Measurements from ENCODE around the gene COX4I2.

The COX4I2 gene

DNA sequence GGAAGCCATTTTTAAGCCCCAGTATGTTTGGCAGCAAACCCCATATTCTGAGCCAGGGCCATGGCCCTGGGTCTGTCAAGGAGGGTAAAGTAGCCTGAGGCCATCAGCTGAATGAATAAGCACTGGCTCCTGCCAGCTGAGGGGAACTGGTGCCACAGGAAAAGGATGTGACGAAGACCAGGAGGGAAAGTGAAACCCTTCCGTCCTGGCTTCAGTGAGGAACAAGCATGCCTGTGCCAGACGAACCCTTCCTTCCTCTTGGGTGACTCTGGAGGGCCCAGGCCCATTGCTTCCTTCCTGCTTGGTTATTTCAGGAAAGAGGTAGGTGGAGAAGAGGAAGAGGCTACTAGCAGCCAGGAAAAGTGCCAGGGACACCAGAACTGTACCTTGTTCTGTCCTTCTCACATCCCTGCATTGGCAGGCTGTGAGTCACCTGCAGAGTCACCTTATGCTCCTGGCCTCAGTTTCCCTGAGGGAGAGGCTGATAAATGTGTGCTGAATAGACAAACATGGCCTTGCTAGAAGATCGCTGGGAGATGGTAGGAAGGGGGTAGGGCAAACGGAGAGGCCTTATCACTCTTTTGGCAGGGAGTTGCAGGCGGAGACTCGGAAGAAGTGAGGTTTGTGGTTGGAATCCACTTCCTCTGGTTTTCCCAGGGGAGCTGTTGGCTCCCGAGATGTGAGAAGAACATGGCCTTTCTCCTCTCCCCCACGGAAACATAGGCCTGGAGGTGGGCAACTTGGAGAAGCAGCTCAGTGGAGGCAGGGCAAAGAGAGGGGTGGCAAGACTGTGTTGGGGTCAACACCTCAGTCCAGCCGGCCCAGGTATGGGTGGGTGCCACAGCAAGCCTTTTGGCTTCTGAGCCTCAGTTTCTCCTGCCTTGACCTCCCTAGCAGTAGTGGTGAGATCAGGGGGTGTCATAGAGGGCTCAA is 37.4 kb downstream of the COX4I2 start:
- peak overlapping the region in 1 of 2 experiments; percentile 96 for H3K14ac ChIP-seq (ENCODE audit: low read length in 2 of 2)
- 24% methylated on average over 9 of the region's 10 CpGs for WGBS
- no peak overlapping the region for H2BK5ac ChIP-seq (ENCODE audit: low read depth, low read length, poor library complexity, severe bottlenecking)
- H2AFZ ChIP-seq (ENCODE audit: low read depth, low read length), result no peak overlapping the region
- H3K27ac ChIP-seq (ENCODE audit: low read length, poor library complexity, severe bottlenecking), result peak overlapping the region; percentile 10
- peak overlapping the region; percentile 69 for H3K9ac ChIP-seq (ENCODE audit: low read length)
- peak overlapping the region in 1 of 2 experiments; percentile 46 for H3K23ac ChIP-seq (ENCODE audit: low read length in 2 of 2)
- peak overlapping the region; percentile 73 to 94 for H3K4ac ChIP-seq (ENCODE audit: low read depth in 1 of 2, low read length in 2 of 2)
- no peaks in the 10 kb centered on the region for H3K27me3 ChIP-seq (ENCODE audit: control insufficient read depth in 1 of 2, insufficient read depth in 1 of 2, low read length in 2 of 2)
- H3K36me3 ChIP-seq (ENCODE audit: control insufficient read depth in 1 of 2, insufficient read depth in 2 of 2, low read depth in 1 of 2, low read length in 2 of 2), result peaks cover 70 to 79% of the 10 kb centered on the region in 2 experiments
- H3K4me3 ChIP-seq (ENCODE audit: insufficient read depth in 1 of 2, low read depth in 1 of 2, low read length in 2 of 2), result peak overlapping the region in 1 of 2 experiments; percentile 60
- peak overlapping the region; percentile 83 for H4K8ac ChIP-seq (ENCODE audit: low read length)
- H3K9me3 ChIP-seq (ENCODE audit: control insufficient read depth, low read length), result no peaks in the 10 kb centered on the region
- H3K4me1 ChIP-seq (ENCODE audit: control insufficient read depth, insufficient read depth, low read depth, low read length), result peaks cover 55% of the 10 kb centered on the region
- peak overlapping the region; percentile 89 for H4K91ac ChIP-seq (ENCODE audit: low read length)
- H2BK15ac ChIP-seq (ENCODE audit: low read depth, poor library complexity, severe bottlenecking), result peak overlapping the region; percentile 80
- H3K18ac ChIP-seq (ENCODE audit: low read depth in 1 of 2, low read length in 2 of 2), result peak overlapping the region; percentile 89 to 91
- peak; percentile 88 for DNase-seq
- H2AK5ac ChIP-seq (ENCODE audit: low read length, severe bottlenecking), result peak overlapping the region; percentile 35
- H2BK12ac ChIP-seq (ENCODE audit: low read length in 2 of 2), result peak overlapping the region; percentile 88 to 91
- H3K79me1 ChIP-seq (replicated peaks; ENCODE audit: low read length, poor library complexity, severe bottlenecking), result no peaks in the 10 kb centered on the region
- H3K4me2 ChIP-seq (ENCODE audit: low read length, poor library complexity, severe bottlenecking), result no peak overlapping the region
- peak overlapping the region; percentile 66 for H2BK120ac ChIP-seq (ENCODE audit: low read depth, low read length)

- Histone ChIP-seq H3K18ac (ENCODE audit: low read depth in 1 of 2, low read length in 2 of 2) (peak overlapping the region; percentile 89 to 91), H2BK120ac (ENCODE audit: low read depth, low read length) (peak overlapping the region; percentile 66), H3K27me3 (ENCODE audit: control insufficient read depth in 1 of 2, insufficient read depth in 1 of 2, low read length in 2 of 2) (no peaks in the 10 kb centered on the region), H2AFZ (ENCODE audit: low read depth, low read length) (no peak overlapping the region), H2AK5ac (ENCODE audit: low read length, severe bottlenecking) (peak overlapping the region; percentile 65), H3K4me1 (ENCODE audit: control insufficient read depth, insufficient read depth, low read depth, low read length) (peaks cover 49% of the 10 kb centered on the region), H3K9ac (ENCODE audit: low read length) (peak overlapping the region; percentile 69), H3K36me3 (ENCODE audit: control insufficient read depth in 1 of 2, insufficient read depth in 2 of 2, low read depth in 1 of 2, low read length in 2 of 2) (peaks cover 64 to 80% of the 10 kb centered on the region in 2 experiments), H2BK12ac (ENCODE audit: low read length in 2 of 2) (peak overlapping the region; percentile 20 to 88), H3K23ac (ENCODE audit: low read length in 2 of 2) (no peak overlapping the region), H3K27ac (ENCODE audit: low read length, poor library complexity, severe bottlenecking) (peak overlapping the region; percentile 35), H3K4me2 (ENCODE audit: low read length, poor library complexity, severe bottlenecking) (no peak overlapping the region), H3K9me3 (ENCODE audit: control insufficient read depth, low read length) (no peaks in the 10 kb centered on the region), H3K14ac (ENCODE audit: low read length in 2 of 2) (peak overlapping the region in 1 of 2 experiments; percentile 15), H3K4me3 (ENCODE audit: insufficient read depth in 1 of 2, low read depth in 1 of 2, low read length in 2 of 2) (peak overlapping the region in 1 of 2 experiments; percentile 60), H3K4ac (ENCODE audit: low read depth in 1 of 2, low read length in 2 of 2) (peak overlapping the region; percentile 28 to 94), H2BK15ac (ENCODE audit: low read depth, poor library complexity, severe bottlenecking) (peak overlapping the region; percentile 13), H2BK5ac (ENCODE audit: low read depth, low read length, poor library complexity, severe bottlenecking) (no peak overlapping the region), H4K8ac (ENCODE audit: low read length) (peak overlapping the region; percentile 72), H4K91ac (ENCODE audit: low read length) (peak overlapping the region; percentile 43), H3K79me1 (replicated peaks; ENCODE audit: low read length, poor library complexity, severe bottlenecking) (no peaks in the 10 kb centered on the region)
- 41% methylated on average over 9 of the region's 11 CpGs for WGBS
- DNase-seq, result peak; percentile 76
These were observed 38.3 kb downstream of the COX4I2 start for GRCh38 chr20:31675828-31676608.

DNA sequence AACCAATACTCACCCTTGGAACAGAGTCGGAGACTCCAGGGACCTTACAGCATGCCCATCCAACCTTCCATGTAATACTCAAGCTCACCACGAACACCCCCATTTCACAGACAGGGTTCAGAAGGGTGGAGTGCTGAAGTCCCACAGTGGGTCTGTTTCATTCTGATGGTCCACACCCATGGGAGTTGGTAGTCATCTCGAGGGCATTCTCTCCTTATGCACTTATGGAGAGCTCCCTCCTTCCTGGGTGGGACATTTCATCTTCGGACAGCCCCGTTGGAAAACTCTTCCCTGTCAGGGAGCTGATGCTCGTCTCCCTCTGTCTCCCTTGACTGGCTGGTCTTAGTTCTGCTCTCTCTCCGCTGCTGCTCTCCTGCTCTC is 38.9 kb downstream of the COX4I2 start:
- peak overlapping the region in 1 of 2 experiments; percentile 45 for H3K14ac ChIP-seq (ENCODE audit: low read length in 2 of 2)
- peak overlapping the region; percentile 66 for H2BK120ac ChIP-seq (ENCODE audit: low read depth, low read length)
- H2AFZ ChIP-seq (ENCODE audit: low read depth, low read length), result no peak overlapping the region
- H2BK15ac ChIP-seq (ENCODE audit: low read depth, poor library complexity, severe bottlenecking), result peak overlapping the region; percentile 13
- peak overlapping the region; percentile 45 for H4K8ac ChIP-seq (ENCODE audit: low read length)
- H3K27ac ChIP-seq (ENCODE audit: low read length, poor library complexity, severe bottlenecking), result peak overlapping the region; percentile 35
- peaks cover 49% of the 10 kb centered on the region for H3K4me1 ChIP-seq (ENCODE audit: control insufficient read depth, insufficient read depth, low read depth, low read length)
- peak overlapping the region in 1 of 2 experiments; percentile 94 for H3K4ac ChIP-seq (ENCODE audit: low read depth in 1 of 2, low read length in 2 of 2)
- peak overlapping the region; percentile 20 to 83 for H2BK12ac ChIP-seq (ENCODE audit: low read length in 2 of 2)
- no peak for DNase-seq
- H3K36me3 ChIP-seq (ENCODE audit: control insufficient read depth in 1 of 2, insufficient read depth in 2 of 2, low read depth in 1 of 2, low read length in 2 of 2), result peaks cover 64 to 80% of the 10 kb centered on the region in 2 experiments
- H2BK5ac ChIP-seq (ENCODE audit: low read depth, low read length, poor library complexity, severe bottlenecking), result no peak overlapping the region
- no peaks in the 10 kb centered on the region for H3K27me3 ChIP-seq (ENCODE audit: control insufficient read depth in 1 of 2, insufficient read depth in 1 of 2, low read length in 2 of 2)
- H3K18ac ChIP-seq (ENCODE audit: low read depth in 1 of 2, low read length in 2 of 2), result peak overlapping the region; percentile 63 to 91
- peak overlapping the region in 1 of 2 experiments; percentile 46 for H3K23ac ChIP-seq (ENCODE audit: low read length in 2 of 2)
- peak overlapping the region in 1 of 2 experiments; percentile 17 for H3K4me3 ChIP-seq (ENCODE audit: insufficient read depth in 1 of 2, low read depth in 1 of 2, low read length in 2 of 2)
- peak overlapping the region; percentile 43 for H4K91ac ChIP-seq (ENCODE audit: low read length)
- H2AK5ac ChIP-seq (ENCODE audit: low read length, severe bottlenecking), result peak overlapping the region; percentile 65
- WGBS, result 85% methylated on average over 6 of the region's 7 CpGs
- no peak overlapping the region for H3K4me2 ChIP-seq (ENCODE audit: low read length, poor library complexity, severe bottlenecking)
- no peaks in the 10 kb centered on the region for H3K9me3 ChIP-seq (ENCODE audit: control insufficient read depth, low read length)
- peak overlapping the region; percentile 69 for H3K9ac ChIP-seq (ENCODE audit: low read length)
- no peaks in the 10 kb centered on the region for H3K79me1 ChIP-seq (replicated peaks; ENCODE audit: low read length, poor library complexity, severe bottlenecking)

Measured in mesenchymal stem cell (in vitro differentiated cells and primary cell).